Measurements from ENCODE around the gene GJB5.

Gene GJB5

GRCh38 chr1:34796990-34797389, 42.1 kb downstream of the GJB5 start:
- Histone ChIP-seq H3K27ac (ENCODE audit: low read depth, low read length, severe bottlenecking) (no peak overlapping the region), H3K4me1 (ENCODE audit: control insufficient read depth, insufficient read depth, low read length, poor library complexity, severe bottlenecking) (no peaks in the 10 kb centered on the region), H3K36me3 (ENCODE audit: control insufficient read depth, insufficient read depth, low read length) (peaks cover 4% of the 10 kb centered on the region), H3K9me3 (ENCODE audit: control insufficient read depth, low read length) (no peaks in the 10 kb centered on the region), H3K4me3 (ENCODE audit: extremely low read depth, insufficient read depth, low read length, poor library complexity, severe bottlenecking) (peak overlapping the region; percentile 35)
- WGBS, 2 experiments (ENCODE audit: insufficient coverage in 2 of 2) = 80 to 81% methylated on average over 2 of the region's 6 CpGs

GRCh38 chr1:34800214-34800613, 45.4 kb downstream of the GJB5 start:
- no peaks in the 10 kb centered on the region for H3K36me3 ChIP-seq (ENCODE audit: control insufficient read depth, insufficient read depth, low read length)
- no peaks in the 10 kb centered on the region for H3K9me3 ChIP-seq (ENCODE audit: control insufficient read depth, low read length)
- no peak overlapping the region for H3K27ac ChIP-seq (ENCODE audit: low read depth, low read length, severe bottlenecking)
- no peak overlapping the region for H3K4me3 ChIP-seq (ENCODE audit: extremely low read depth, insufficient read depth, low read length, poor library complexity, severe bottlenecking)
- 100% methylated on average over 1 to 5 of the region's 6 CpGs for WGBS, 2 experiments (ENCODE audit: insufficient coverage in 2 of 2)
- no peaks in the 10 kb centered on the region for H3K4me1 ChIP-seq (ENCODE audit: control insufficient read depth, insufficient read depth, low read length, poor library complexity, severe bottlenecking)

- Histone ChIP-seq H3K36me3 (ENCODE audit: control insufficient read depth, insufficient read depth, low read length) (no peaks in the 10 kb centered on the region), H3K27ac (ENCODE audit: low read depth, low read length, severe bottlenecking) (no peak overlapping the region), H3K9me3 (ENCODE audit: control insufficient read depth, low read length) (no peaks in the 10 kb centered on the region), H3K4me3 (ENCODE audit: extremely low read depth, insufficient read depth, low read length, poor library complexity, severe bottlenecking) (no peak overlapping the region), H3K4me1 (ENCODE audit: control insufficient read depth, insufficient read depth, low read length, poor library complexity, severe bottlenecking) (no peaks in the 10 kb centered on the region)
- 83 to 84% methylated on average over 2 to 3 of the region's 3 CpGs for WGBS, 2 experiments (ENCODE audit: insufficient coverage in 2 of 2)
Measured at GRCh38 chr1:34803770-34804169, 48.9 kb downstream of the GJB5 start.

GRCh38 chr1:34806396-34806795, 51.5 kb downstream of the GJB5 start:
- Histone ChIP-seq H3K9me3 (ENCODE audit: control insufficient read depth, low read length) (no peaks in the 10 kb centered on the region), H3K36me3 (ENCODE audit: control insufficient read depth, insufficient read depth, low read length) (no peaks in the 10 kb centered on the region), H3K4me1 (ENCODE audit: control insufficient read depth, insufficient read depth, low read length, poor library complexity, severe bottlenecking) (no peaks in the 10 kb centered on the region), H3K27ac (ENCODE audit: low read depth, low read length, severe bottlenecking) (no peak overlapping the region), H3K4me3 (ENCODE audit: extremely low read depth, insufficient read depth, low read length, poor library complexity, severe bottlenecking) (no peak overlapping the region)
- 83 to 91% methylated on average over 2 to 3 of the region's 3 CpGs for WGBS, 2 experiments (ENCODE audit: insufficient coverage in 2 of 2)

Data from mesodermal cell (in vitro differentiated cells).